ENCODE results near the gene GYPC. TPM values are rescaled to one million over a fixed set of nuclear protein-coding genes. Genes with fewer than 3 reads are reported as not detected.

GYPC gene
- total and polyA plus RNA-seq, 4 experiments from 2014 or later: 78.5 to 165 (median 113) TPM

GRCh38 chr2:126739141-126739540 lies 83.2 kb downstream of the GYPC start:
- Mint-ChIP-seq H3K27ac (no peak overlapping the region), H3K36me3 (no peaks in the 10 kb centered on the region), H3K4me3 (no peak overlapping the region), H3K27me3 (peaks cover 0 to 1% of the 10 kb centered on the region in 2 donors), H3K4me1 (no peaks in the 10 kb centered on the region), H3K9me3 (peaks cover 0 to 4% (median 0%) of the 10 kb centered on the region in 8 donors)
- DNase-seq: no peak
- no peaks in the 10 kb centered on the region for H3K36me3 ChIP-seq (ENCODE audit: insufficient read depth, low read length)
- no peak overlapping the region for H3K4me3 ChIP-seq (ENCODE audit: low read length in 2 of 2)
- intact Hi-C loops (cut with micrococcal nuclease): no loop called here
- no peaks in the 10 kb centered on the region for H3K4me1 ChIP-seq (ENCODE audit: insufficient read depth, low read length)
- ChIA-PET POLR2A (ENCODE audit: partially characterized antibody) (no interaction called here), CTCF (ENCODE audit: partially characterized antibody) (no interaction called here)
- H3K9me3 ChIP-seq (ENCODE audit: control insufficient read depth in 1 of 2, low read length in 2 of 2): no peaks in the 10 kb centered on the region
- H3K27ac ChIP-seq (ENCODE audit: low read depth, low read length): no peak overlapping the region
- H3K27me3 ChIP-seq (ENCODE audit: insufficient read depth, low read length): no peaks in the 10 kb centered on the region

DNA sequence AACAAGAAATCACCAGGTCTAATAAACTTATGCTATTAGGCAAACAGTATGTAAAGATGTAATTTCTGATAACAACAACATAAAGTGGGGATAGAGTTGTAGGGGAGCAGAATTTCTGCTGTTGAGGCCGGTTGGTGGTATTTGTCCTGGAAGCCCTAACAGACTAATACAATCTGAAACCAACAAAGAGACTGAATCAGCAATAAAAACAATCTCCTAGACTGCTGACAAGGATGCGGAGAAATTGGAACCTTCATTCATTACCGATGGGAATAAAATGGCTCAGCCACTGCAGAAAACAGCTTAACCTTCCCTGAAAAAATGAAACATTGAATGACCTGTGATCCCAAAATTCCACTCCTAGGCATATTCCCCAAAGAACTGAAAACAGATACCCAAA lies 88.7 kb downstream of the GYPC start:
- no peak for DNase-seq
- POLR2A ChIA-PET (ENCODE audit: partially characterized antibody): interaction anchor here (0.6 kb wide), 1 partner anchor 209 kb away, joined by 3 read pairs; no protein-coding TSS in a partner anchor
- intact Hi-C loops (cut with micrococcal nuclease): no loop called here
- Mint-ChIP-seq H3K27ac (no peak overlapping the region), H3K4me1 (peaks cover 0 to 6% (median 0%) of the 10 kb centered on the region in 4 donors), H3K9me3 (peaks cover 0 to 3% (median 0%) of the 10 kb centered on the region in 8 donors), H3K27me3 (no peaks in the 10 kb centered on the region), H3K36me3 (no peaks in the 10 kb centered on the region), H3K4me3 (no peak overlapping the region)
- H3K9me3 ChIP-seq (ENCODE audit: control insufficient read depth in 1 of 2, low read length in 2 of 2): no peaks in the 10 kb centered on the region
- H3K27ac ChIP-seq (ENCODE audit: low read depth, low read length): no peak overlapping the region
- H3K36me3 ChIP-seq (ENCODE audit: insufficient read depth, low read length): no peaks in the 10 kb centered on the region
- no peak overlapping the region for H3K4me3 ChIP-seq (ENCODE audit: low read length in 2 of 2)
- no peaks in the 10 kb centered on the region for H3K27me3 ChIP-seq (ENCODE audit: insufficient read depth, low read length)
- no peaks in the 10 kb centered on the region for H3K4me1 ChIP-seq (ENCODE audit: insufficient read depth, low read length)
- CTCF ChIA-PET (ENCODE audit: partially characterized antibody): no interaction called here

Other genes starting within 250 kb of the GYPC start
- not detected for gene TEX51, start 242.7 kb downstream of the GYPC start, total RNA-seq
- gene TEX51, start 242.7 kb downstream of the GYPC start, polyA plus RNA-seq: not detected

Data from CD4-positive, alpha-beta memory T cell (primary cell).